ENCODE data around the gene LBH. TPM values are rescaled to one million over a fixed set of nuclear protein-coding genes. Genes with fewer than 3 reads are reported as not detected.

LBH gene
- total RNA-seq, 1 donor from 2014 or later: 16.7 TPM

- H3K36me3 Mint-ChIP-seq (ENCODE audit: low read depth): no peaks in the 10 kb centered on the region
- no peaks in the 10 kb centered on the region for H3K9me3 Mint-ChIP-seq
- H3K27ac Mint-ChIP-seq (ENCODE audit: unreplicated experiment): no peak overlapping the region
- H3K4me1 Mint-ChIP-seq: no peaks in the 10 kb centered on the region
- TF ChIP-seq CTCF (conservative IDR thresholded peaks at IDR 0.05): no peak
- no peak for DNase-seq (ENCODE audit: low read depth, low spot score)
- H3K4me3 Mint-ChIP-seq: no peak overlapping the region
- H3K27me3 Mint-ChIP-seq (ENCODE audit: low read depth): no peaks in the 10 kb centered on the region
Observed at GRCh38 chr2:30273574-30273929, 42.2 kb downstream of the LBH start.

DNA sequence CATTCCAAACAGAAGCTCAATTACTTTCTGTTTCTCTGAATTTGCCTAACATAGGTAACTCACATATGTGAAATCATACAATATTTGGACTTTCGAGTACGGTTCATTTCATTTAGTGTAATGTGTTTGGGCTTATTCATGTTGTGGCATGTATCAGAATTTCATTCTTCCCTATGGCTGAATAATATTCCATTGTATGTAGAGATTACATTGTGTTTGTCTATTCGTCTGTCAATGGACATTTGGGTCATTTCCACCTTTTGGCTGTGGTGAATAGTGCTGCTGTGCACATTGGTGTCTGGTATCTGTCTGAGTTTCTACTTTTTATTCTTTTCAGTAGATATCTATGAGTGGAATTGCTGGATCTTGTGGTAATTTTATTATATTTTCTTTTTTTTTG lies 43.9 kb downstream of the LBH start:
- Mint-ChIP-seq H3K4me1 (no peaks in the 10 kb centered on the region), H3K9me3 (no peaks in the 10 kb centered on the region), H3K27me3 (ENCODE audit: low read depth) (peaks cover 2% of the 10 kb centered on the region), H3K4me3 (no peak overlapping the region), H3K27ac (ENCODE audit: unreplicated experiment) (no peak overlapping the region), H3K36me3 (ENCODE audit: low read depth) (no peaks in the 10 kb centered on the region)
- TF ChIP-seq CTCF (conservative IDR thresholded peaks at IDR 0.05): no peak
- DNase-seq (ENCODE audit: low read depth, low spot score): no peak

GRCh38 chr2:30276455-30276911 lies 45.1 kb downstream of the LBH start:
- no peak overlapping the region for H3K4me3 Mint-ChIP-seq
- H3K9me3 Mint-ChIP-seq: no peaks in the 10 kb centered on the region
- H3K27ac Mint-ChIP-seq (ENCODE audit: unreplicated experiment): no peak overlapping the region

DNA sequence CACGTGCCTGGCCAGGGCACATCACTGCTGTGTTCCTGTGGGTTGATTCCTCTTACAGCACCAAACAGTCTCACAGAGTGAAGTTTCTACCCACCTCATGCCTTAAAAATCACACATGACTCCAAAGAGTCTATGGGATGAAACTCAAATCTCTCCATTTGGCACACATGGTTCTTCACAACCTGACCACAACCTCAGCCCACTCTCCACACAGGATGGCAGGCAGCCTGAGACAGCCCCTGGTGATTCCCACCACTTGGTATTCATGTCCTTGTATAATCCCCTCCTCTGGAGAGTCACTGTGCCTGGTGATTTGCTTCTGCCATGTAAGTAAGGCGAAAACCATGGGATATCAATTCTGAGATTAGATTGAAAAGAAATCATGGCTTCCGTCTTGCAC lies 46.2 kb downstream of the LBH start:
- DNase-seq (ENCODE audit: low read depth, low spot score): no peak
- H3K27ac Mint-ChIP-seq (ENCODE audit: unreplicated experiment): no peak overlapping the region
- no peak for TF ChIP-seq CTCF (conservative IDR thresholded peaks at IDR 0.05)
- H3K4me3 Mint-ChIP-seq: no peak overlapping the region
- no peaks in the 10 kb centered on the region for H3K4me1 Mint-ChIP-seq
- H3K27me3 Mint-ChIP-seq (ENCODE audit: low read depth): peaks cover 5% of the 10 kb centered on the region
- H3K36me3 Mint-ChIP-seq (ENCODE audit: low read depth): no peaks in the 10 kb centered on the region
- H3K9me3 Mint-ChIP-seq: no peaks in the 10 kb centered on the region

More at GRCh38 chr2:30276455-30276911, 45.1 kb downstream of the LBH start:
- no peaks in the 10 kb centered on the region for H3K36me3 Mint-ChIP-seq (ENCODE audit: low read depth)
- peaks cover 5% of the 10 kb centered on the region for H3K27me3 Mint-ChIP-seq (ENCODE audit: low read depth)
- DNase-seq (ENCODE audit: low read depth, low spot score): no peak
- H3K4me1 Mint-ChIP-seq: no peaks in the 10 kb centered on the region
- TF ChIP-seq CTCF (conservative IDR thresholded peaks at IDR 0.05): no peak

DNA sequence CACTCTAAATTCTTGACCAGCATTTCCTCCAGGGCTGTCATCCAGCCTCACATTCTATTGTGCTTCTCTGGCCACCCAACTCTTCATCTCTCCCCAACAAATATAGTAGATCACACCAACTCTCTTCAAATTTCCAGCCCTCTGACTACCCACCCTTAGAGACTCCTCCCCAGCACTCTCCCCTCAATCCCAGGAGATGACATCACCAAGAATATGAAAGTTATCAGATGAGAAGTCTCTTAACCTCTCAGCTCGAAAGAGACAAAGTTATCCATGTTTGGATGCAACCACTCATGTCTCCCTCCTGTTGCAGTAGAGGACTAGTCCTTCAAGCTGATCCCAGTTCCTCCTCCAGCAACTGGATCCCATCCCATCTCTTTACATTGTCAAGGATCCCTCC lies 47.1 kb downstream of the LBH start:
- no peak for DNase-seq (ENCODE audit: low read depth, low spot score)
- Mint-ChIP-seq H3K9me3 (no peaks in the 10 kb centered on the region), H3K4me1 (no peaks in the 10 kb centered on the region), H3K36me3 (ENCODE audit: low read depth) (no peaks in the 10 kb centered on the region), H3K27ac (ENCODE audit: unreplicated experiment) (no peak overlapping the region), H3K27me3 (ENCODE audit: low read depth) (peaks cover 5% of the 10 kb centered on the region), H3K4me3 (no peak overlapping the region)
- TF ChIP-seq CTCF (conservative IDR thresholded peaks at IDR 0.05): no peak
